Activated CD8-positive, alpha-beta memory T cell treated with anti-CD3 and anti-CD28 coated beads, Interleukin-2, amount 50 U/mL, for 1 hour (primary cell): ENCODE measurements around the gene OR52I2.

Source experiments
- DNase-seq: peaks from one replicate; pipeline ENCODE4 v3.0.0-alpha.2; 2020; ENCODE audit errors: extremely low read depth

Gene OR52I2

DNA sequence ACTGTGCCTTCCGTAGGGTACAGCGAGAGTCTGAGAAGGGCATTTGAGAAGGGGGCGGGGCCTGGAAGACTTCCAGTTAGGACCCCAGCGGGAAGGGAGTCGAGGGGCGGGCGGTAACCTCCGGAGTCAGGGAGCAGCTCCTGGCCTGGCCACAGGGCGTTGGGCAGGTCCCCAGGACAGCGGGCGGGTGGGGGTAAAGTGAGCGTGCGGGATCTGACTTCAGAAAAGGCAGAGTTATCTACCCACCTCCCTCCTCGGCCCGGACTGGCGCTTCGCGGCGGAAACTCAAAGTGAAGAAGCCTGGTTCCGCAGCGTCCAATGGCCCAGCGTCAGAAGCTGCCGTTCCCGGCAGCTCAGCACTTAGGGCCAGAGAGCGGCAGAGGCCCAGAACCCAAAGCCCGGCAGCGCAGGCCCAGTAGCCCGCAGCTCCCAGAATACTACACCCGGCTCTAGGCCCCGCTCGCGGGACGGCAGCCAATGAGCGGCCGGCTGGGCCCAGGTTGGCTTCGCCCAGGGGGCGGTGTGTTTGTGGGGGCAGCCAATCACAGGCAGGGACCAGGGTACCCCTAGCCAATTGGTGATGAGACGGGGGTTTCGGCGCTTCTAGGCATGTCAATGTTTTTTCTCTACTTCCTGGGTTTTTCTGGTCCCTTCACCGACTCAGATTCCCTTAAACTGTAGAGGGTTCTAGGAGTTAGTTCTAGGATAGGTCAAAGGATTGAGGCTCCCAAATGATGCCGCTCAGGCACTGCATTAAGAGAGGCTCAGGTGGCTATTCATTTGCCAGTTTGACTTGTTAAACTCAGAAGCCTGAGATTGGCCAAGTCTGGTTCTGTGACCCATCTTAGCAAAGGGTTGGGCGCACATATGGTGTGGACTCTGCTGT is 26.5 kb downstream of the OR52I2 start, which contains the start of gene TRIM68:
Gene TRIM68 (minus strand): TSS at position 451 of the 886 bp plus-strand sequence. CDS start 2,727 bp downstream, outside the sequence.
- DNase-seq: peak; percentile 77

DNA sequence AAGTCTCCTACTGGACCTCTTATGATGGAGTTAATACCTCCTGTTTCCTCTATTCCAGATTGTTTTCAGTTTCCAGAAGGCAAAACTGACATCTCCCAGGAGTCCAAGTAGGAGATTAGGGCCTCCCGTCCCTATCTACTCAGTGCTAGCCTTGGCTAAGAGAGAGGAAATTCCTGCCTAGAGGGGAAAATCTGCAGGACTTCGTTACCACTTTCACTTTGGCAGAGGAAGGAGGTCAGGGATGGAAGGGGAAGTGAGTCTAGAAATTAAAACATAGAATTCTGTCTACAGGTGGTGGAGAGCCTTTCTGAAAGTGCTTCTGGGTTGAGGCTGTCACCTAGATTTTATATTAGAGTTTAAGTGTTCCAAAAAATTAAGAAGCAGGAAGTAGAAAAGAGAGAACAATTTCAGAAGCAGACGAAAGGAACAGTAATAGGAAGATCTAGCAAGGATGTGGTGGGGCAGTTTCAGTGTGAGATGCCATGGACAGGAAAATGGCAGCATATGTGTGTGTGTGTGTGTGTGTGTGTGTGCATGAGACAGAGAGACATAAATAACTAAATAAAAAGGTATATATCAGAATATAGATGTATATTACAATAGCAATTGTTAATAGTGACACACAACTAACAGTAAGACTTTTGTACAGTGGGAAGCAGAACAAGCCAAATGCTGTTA is 28.9 kb downstream of the OR52I2 start:
- no peak for DNase-seq

DNA sequence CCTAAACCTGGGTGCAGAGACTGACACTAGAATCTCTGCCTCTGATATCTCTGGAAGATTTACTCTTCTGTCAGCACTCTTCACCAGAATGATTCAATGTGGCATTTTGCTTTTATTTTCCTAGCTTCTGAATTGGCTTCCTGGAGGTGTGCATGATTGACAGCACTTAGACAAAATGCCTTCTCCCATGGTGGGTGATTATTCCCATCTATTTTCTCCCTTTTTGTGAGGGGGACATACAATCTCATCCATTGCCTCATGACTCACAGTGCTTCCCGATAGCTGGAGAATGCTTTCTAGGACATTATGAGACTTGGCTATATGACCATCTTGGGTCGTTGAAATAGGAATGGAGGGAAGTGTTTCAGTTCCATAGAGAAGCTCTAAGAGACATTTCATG is 30.4 kb downstream of the OR52I2 start:
- no peak for DNase-seq

DNA sequence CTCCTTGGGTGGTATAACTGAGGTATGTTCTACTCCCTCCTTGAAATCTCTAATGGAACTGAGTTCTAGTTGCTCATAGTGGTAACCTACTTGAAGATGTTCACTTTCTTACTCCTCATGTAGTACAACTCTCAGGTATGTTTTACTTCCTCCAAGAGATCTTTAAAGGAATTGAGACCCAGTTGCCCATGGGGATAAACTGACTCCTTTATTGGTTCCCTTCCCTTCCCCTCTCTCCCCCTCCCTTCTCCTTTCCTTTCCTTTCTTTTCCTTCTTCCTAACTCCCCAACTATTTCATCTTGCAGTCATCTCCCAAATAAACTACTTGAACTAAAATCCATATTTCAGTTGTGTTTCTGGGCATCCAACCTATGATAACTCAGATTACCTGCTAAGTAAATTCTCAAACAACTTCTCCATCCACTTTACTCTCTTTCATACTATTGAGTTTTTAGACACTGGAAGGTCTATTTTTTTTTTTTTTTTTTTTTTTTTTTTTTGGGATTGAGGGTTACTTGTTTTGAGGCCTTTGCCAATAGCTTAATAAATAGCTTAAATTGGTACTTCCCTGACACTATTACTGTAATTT is 34.4 kb downstream of the OR52I2 start:
- no peak for DNase-seq

DNA sequence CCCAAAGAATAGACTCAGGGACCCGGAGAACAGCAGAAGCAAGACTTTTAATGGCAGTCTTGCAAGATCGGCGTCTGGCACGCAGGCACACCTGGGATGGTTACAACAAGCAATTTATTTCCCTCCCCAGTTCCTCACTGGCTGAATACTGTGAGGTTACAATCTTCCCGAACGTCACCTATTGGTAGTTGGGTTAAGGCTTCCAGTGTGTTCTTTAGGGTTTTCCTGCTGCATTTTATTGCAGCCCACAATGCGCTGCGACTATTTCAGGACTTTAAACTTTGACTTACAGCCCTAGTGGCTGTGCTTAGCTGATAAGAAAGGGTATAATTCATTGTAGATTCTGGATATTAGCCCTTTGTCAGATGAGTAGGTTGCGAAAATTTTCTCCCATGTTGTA is 38.0 kb downstream of the OR52I2 start:
- DNase-seq: no peak

DNA sequence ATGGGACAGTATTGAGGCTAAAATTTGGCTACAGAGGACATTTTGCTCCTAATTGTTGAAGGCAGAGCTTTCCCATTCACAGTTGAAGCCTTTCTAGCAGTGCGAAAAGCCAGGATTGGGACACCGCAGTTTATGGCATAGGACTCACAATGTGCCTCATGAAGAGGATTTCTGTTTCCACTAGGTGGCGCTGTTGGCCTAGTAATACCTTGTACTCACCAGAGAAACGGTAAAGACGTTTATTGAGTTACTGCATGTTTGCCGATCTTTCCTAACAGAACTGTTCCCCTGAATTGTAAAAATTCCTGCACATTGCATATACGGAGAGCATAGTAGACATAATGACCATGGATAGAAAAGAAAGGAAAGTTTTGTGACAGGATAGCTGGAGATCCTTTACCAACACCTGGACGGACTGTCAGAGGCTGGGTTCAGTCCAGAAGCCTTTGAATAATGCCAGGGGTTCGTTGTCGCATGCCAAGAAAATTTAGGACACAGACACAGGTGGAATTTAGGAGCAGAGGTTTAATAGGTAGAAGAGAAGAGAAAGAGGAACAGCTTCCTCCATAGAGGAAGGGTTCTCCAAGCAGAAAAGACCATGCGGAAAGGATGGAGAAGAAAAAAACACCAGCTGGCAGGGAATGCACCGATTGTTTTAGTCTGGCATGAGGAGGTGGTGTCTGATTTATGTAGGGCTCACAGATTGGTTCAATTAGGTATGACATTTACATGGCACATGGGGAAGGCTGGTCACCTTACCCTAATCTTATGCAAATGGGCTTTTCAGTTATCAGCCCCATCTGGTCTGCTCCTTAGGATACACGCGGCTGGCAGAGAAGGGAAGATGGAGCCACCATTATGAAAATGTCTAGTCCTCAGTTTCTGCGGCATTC is 44.9 kb downstream of the OR52I2 start:
- no peak for DNase-seq

DNA sequence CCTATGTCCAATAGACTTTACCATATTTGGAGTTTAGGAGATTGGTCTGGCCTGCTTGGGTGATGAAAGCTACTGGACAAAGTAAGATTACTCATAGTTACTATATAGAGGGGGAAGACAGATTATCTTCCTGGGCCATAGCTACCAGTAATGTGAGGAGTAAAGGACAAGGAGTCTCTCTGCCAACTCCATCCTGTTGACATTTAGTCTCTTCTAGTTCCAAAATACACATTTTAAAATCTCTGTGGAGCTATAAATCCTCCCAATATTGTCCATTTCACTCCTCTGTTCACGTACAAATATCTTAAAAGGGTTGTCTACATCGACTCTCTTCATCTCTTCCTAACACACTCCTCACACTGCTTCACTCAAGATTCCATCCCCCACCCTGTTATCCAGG is 54.6 kb downstream of the OR52I2 start:
- no peak for DNase-seq

DNA sequence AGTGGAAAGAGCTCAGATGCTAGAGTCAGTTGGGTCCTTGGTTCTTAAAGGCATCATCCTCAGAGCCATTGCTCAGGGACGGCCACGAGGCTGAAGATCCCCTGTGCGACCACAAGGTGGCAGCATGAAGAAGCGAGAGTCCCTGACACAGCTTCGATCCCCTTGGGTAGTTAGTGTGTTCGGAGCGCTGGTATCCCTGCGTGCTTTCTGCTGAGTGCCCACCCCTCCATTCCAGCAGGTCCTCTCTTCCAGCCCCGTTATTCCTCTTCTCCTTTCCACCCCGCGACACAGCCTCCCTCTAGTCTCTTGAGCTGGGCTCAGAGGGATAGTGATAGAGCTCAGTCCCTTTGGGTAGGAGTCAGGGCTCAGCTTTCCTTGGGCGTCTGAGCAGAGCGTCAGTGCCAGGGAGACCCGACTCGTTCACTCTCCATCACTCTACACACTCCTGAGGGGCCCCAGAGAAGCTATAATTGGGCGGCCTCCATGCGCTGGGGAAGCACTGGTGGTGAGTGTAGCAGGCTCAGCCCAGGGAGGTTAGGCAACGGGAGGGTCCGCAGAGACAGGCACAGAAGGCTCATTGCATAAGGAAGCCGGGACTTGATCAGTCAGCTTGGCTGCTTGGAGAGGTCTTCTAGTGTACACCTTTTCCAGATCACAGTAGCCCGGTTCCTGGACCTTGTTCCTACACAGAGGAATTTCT is 55.6 kb downstream of the OR52I2 start, which contains the start of gene OR51D1:
Gene OR51D1 (plus strand): TSS at position 516 of the 700 bp plus-strand sequence. CDS start 2,314 bp downstream, outside the sequence.
- peak; percentile 7 for DNase-seq

DNA sequence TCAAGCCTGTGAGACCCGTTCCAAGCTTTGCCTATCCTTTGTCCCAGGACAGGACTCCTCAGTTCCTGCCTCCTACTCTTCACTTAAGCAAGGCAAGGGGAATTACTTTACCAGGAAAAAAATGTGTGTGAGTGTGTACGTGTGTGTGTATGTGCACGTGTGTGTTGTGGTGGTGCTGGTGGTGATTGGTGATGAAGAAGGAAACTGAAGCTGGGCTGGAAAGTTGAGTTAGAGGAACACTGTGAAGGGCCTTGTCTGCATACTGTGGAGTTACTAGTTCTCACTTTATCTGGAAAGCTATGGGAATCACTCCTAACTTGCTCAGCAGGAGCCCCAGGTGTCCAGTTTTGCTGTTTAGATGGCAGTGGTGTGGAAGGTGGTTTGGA is 56.1 kb downstream of the OR52I2 start:
- no peak for DNase-seq

DNA sequence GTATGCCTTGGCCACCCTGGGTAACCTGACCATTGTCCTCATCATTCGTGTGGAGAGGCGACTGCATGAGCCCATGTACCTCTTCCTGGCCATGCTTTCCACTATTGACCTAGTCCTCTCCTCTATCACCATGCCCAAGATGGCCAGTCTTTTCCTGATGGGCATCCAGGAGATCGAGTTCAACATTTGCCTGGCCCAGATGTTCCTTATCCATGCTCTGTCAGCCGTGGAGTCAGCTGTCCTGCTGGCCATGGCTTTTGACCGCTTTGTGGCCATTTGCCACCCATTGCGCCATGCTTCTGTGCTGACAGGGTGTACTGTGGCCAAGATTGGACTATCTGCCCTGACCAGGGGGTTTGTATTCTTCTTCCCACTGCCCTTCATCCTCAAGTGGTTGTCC is 58.4 kb downstream of the OR52I2 start:
- no peak for DNase-seq

DNA sequence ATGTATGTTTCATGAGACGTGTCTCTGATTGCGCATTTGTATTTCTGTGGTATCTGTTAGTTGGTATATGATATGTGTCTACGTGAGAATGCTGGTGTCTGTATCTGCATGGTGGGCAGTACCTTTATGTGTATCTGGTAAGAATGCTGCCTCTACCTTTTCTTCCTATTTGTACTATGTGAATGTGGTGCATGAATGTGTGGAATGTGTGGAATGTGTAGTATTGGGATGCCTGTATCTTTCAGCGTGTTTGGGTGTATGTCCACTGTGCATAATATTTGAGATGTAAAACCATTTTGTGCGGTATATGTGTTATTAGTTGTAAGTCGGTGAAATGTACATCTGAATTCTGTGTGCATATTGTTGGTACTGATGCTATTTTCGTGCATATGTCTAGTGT is 60.0 kb downstream of the OR52I2 start:
- no peak for DNase-seq

DNA sequence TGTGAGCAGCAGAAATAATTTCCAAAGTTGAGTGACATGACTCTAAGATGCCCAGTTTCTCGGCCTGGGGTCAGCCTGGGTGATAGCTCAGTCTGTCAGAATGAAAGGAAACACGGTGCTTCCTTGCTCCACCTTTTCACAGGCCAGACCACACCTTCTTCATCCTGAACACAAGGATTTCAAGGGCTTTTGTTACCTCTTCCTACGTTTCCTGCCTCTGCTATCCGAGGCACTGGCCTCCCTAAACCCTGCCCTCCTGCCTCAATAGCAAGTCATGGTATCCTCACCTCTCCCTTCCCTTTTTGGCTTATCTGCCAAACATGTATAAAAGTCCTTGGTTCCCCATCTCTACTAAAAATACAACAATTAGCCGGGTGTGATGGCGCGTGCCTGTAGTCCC is 60.5 kb downstream of the OR52I2 start:
- no peak for DNase-seq
